ENCODE measurements around the gene CAV1.

Gene CAV1

GRCh38 chr7:116532102-116532688 lies 7.4 kb downstream of the CAV1 start:
- no peak for DNase-seq

GRCh38 chr7:116534790-116535189 lies 10.0 kb downstream of the CAV1 start:
- no peak for DNase-seq

DNA sequence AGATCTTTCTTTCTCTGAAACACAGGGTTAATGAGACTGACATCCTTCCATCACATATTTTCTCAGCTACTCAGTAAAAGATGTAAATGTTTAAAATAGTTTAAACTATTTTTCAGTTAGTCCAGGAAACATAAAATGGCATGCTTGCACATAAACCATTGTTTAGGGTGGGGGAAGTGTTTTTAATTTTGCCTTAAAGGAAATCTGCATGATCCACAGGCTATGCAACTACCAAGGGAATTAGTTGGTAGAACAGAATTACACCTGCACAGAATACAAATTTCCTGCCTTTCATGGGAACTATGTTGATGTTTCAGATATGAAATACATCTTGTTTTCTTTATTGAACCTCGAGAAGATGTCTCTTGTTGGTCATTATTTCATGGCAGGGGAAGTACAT lies 10.6 kb downstream of the CAV1 start:
- no peak for DNase-seq

DNA sequence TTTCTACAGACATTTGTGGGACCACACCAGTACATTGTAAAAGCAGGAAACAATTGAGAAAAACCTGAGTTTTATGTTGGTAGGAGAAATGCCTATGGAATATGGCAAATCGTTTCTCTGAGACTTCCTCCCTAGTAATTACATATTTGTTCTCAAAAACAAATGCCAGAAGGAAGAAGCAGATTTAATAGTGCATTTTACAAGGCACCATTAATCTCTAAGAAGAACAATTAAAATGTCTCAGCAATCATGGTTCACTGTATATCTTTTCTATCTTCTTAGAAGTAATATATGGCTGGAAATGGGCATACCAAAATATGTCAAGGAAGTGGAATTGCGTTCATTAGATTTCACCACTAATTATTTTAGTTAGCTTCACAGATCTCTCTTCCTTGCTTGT lies 13.3 kb downstream of the CAV1 start:
- DNase-seq: no peak

DNA sequence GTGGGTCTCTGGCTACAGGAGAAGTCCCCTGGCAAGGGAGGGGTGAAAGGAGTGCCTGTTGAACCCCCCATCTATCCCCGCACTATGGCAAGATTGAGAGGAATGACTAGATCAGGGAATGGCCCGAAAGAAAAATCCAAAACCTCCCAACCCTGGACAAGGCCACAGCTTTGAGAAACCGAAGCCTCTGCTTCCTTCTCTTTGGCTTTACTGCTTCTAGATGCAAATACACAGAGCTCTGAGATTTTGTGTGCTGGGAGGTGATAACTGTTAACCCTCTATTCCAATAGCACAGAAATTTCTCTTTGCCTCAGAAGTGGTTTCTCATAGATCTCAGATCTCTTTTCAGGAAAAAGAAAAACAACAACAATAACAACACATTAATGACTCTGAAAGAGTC lies 15.0 kb downstream of the CAV1 start:
- no peak for DNase-seq

GRCh38 chr7:116540743-116541142 lies 15.9 kb downstream of the CAV1 start:
- no peak for DNase-seq

DNA sequence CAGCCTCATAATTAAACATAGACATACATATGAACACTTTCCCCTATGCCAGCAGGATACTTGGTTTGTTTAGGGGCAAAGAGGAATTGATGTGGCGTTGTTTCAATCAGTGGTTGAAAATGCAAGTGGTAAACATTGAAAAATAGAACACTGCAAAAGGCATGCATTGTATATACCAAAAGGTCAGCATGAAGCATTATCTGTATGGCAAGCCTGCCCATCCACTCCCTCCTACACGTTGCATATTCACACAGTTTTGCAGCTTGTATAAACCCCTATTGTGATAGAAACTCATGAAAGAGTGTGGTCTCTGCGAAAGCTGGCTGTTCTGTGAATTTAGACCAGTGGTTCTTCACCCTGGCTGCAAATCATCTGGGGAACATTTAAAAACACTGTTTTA lies 17.1 kb downstream of the CAV1 start:
- no peak for DNase-seq

DNA sequence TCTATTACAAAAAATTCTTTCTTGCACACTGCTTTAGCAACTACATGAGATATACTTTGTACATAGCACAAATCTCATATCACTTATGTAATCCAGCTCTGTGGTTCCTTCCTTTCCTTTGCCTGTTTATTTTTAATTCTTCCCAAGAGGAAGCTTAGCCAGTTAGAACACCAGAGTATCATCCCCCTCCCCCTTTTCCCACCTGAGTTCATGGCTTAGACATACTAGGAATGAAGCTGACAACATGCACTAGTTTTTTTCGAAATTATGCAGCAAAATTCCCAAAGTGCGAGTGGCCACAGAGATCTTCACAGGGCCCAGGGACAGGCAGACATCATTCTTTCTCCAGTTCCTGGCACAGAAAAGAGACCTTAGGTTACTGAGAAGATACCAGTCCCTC lies 17.8 kb downstream of the CAV1 start:
- DNase-seq: no peak

DNA sequence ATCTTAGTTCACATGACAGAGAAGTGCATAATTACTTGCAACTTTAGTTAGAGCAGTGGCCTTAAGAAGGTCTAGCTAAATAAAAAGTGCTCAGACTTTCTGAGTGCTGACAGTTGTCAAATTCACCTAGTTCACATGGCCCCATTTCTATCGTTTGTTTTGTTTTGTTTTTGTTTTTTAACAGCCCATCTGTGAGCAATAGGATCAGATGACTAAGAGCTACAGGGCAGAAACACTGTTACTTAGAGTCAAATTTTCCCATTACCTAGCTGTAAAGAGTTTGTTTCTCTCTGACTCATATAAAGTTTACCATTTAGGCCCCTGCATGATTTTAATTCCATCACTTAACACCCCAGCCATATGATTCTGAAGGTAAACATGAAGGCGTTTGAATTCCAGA lies 18.8 kb downstream of the CAV1 start:
- DNase-seq: no peak

DNA sequence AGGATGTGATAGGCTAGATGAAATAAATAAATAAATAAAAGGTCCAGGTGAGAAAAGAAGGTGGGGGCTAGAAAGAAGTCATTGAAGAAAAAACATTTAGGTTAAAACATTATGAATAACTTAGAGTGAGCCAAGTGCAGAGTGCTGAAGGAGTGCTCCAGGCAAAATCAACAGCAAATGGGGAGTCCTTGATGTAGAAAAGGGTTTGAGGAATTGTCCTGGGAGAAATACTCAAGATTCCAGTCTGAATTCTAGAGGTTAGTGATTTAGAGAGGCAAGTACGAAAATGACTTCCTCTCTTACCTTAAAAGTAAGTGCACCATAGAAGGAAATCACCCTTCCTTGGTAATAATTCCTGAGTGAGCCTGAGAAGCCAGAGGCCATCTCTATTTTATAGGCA lies 19.7 kb downstream of the CAV1 start:
- no peak for DNase-seq

DNA sequence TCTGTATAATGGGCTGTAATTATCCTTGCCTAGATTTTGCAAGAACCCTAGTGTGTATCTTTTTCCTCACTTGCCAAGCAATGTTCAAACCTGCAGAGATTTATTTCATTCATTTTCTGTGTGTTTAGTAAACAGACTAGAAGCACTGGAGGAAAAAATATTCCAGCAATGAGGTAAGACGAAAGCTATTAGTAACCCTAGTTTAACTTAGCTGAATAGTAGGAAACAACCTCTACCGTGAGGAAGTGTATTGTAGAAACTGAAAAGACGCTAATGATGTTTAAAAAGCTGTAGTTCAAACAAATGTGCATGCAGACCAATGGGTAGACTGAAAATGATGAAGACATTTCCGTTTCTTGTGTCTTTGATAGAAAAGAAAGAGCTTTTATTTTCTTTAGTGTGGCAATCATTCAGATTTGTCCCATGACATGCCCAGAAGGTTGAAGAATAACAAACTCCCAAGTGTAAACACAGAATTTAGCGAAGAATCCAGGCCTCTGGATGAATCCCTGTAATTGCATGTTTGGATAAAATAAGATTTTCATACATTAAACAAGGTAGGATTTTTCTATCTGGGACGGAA lies 20.7 kb downstream of the CAV1 start:
- DNase-seq: no peak

GRCh38 chr7:116546054-116546453 lies 21.2 kb downstream of the CAV1 start:
- DNase-seq: no peak

GRCh38 chr7:116546916-116547315 lies 22.1 kb downstream of the CAV1 start:
- no peak for DNase-seq

- DNase-seq: no peak
These were observed 22.5 kb downstream of the CAV1 start for GRCh38 chr7:116547347-116547746.

DNA sequence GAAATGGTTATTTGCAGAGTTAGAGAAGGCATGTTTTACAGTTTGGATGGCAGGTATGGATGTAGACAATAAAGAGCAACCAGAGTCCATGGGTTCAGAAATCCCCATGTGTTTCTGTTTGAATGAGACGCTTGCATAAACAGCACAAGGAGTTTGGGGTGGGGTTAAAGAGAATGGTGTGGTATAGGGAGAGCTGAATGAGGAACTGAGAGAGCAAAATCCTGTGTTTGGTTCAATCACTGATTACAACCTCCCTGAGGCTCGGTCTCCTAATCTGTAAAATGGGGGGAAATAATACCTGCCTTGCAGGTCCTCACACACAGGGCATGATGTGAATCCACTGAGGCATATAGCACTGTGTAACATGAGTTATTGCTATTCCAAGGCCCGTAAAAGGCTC lies 23.7 kb downstream of the CAV1 start:
- DNase-seq: no peak

GRCh38 chr7:116549370-116549769 lies 24.5 kb downstream of the CAV1 start:
- no peak for DNase-seq

DNA sequence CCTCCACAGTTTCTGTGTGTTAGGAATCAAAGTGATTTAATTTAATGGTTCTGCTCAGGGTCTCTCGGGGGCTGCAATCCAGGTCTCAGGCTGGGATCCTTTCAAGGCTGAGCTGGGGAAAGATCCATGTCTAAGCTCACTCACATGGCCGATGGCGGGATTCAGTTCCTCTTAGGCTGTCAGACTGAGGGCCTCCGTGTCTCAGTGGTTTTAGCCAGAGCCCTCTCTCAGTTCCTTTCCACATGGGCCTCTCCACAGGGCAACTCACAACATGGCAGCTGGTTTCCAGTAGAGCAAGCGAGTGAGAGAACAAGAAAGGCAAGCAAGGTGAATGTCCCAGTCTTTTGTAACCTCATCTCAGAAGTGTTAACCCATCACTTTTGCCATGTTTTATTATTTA lies 26.9 kb downstream of the CAV1 start:
- no peak for DNase-seq

- no peak for DNase-seq
These were observed 27.8 kb downstream of the CAV1 start for GRCh38 chr7:116552602-116553001.

DNA sequence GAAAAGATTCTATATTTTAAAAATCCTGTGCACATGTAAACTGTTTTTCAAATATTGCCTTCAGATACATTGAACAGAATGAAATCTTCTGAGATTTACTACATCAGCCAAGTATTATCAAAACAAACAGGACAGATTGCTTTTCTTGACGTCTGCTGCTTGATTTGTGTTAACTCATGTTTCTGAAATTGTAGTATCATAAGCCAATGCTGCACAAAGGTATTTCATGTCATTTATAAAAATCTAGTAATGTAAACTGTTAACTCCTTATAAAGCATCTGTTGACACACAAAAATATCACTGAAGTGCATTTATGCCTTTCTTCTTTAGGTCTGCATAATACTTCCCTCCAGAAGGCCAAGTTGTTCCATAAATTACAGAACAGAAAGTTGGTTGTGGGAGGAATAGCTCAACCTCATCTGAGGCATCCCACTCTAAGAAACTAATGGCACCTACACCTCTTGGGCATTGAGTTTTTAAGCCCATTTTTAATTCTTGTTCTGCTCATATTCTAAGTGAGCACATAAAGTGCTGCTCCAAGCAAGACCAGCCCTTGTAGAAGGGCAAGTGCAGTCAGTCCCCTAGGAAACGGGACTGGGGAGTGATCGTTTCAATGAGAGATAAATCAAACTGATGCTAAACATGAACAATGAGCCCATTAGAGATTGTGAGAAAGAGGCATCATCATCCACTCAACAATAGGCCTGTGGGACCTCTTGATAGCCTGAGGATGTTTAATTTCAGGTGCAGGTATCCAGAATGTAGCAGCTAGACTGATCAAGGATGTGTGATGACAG lies 28.5 kb downstream of the CAV1 start:
- no peak for DNase-seq

DNA sequence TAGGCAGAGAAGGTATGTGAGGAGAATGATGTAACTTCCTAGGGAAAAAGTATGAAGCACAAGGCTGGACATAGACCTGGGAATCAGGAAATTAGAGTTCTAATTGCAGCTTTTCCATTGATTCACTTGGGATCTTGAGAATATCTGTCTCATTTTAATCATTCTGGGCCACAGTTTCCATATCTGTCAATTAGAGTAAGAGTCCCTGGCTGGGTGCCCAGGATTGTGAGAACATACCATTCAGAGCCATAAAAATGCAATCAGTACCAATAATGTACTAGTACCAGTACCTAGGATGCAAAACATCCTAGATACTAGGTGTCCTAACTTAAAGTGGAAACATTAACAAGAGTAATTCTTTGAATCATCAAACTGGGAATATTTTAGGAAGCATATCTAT lies 29.6 kb downstream of the CAV1 start:
- DNase-seq: no peak

GRCh38 chr7:116554911-116555310 lies 30.1 kb downstream of the CAV1 start:
- DNase-seq: no peak

GRCh38 chr7:116557066-116557585 lies 32.3 kb downstream of the CAV1 start:
- DNase-seq: no peak

- DNase-seq: no peak
These were observed 33.1 kb downstream of the CAV1 start for GRCh38 chr7:116557901-116558300.

Data from NCI-H1930 (cell line).